IMR-90 (cell line): Measurements from ENCODE around the gene ZKSCAN7.

ENCODE experiments used
- CTCF ChIP-seq: conservative IDR thresholded peaks from 2 replicates; pipeline ENCODE4 v1.5.1; 2012; ENCODE audit warnings: mild to moderate bottlenecking, low read depth, low read length, improper control_type of control experiment
- MAFK ChIP-seq: IDR thresholded peaks from 2 replicates; pipeline ENCODE4 v1.6.1; 2012; ENCODE audit warnings: low read depth, low read length, improper control_type of control experiment
- POLR2A ChIP-seq: IDR thresholded peaks from 2 replicates; pipeline ENCODE4 v1.6.1; 2012; ENCODE audit warnings: mild to moderate bottlenecking, low read depth, low read length
- RFX5 ChIP-seq: IDR thresholded peaks from 2 replicates; pipeline ENCODE4 v1.8.0; 2012; ENCODE audit warnings: low read depth, mild to moderate bottlenecking, low read length, moderate library complexity
- SMC3 ChIP-seq: fragments of 150-350 bp; IDR thresholded peaks from 2 replicates; pipeline ENCODE4 v1.6.1; 2016; ENCODE audit warnings: low read depth, mild to moderate bottlenecking, antibody characterized with exemption, low read length, moderate library complexity
- TF ChIP-seq, protein P1 (sequence below): fragments of 150-350 bp; IDR thresholded peaks from 2 replicates; pipeline ENCODE4 v1.6.1; 2017; ENCODE audit warnings: mild to moderate bottlenecking, antibody characterized with exemption, low read length, low read depth

- TF ChIP-seq CTCF = no peak
- no peak for TF ChIP-seq RFX5
- TF ChIP-seq SMC3 = no peak
- TF ChIP-seq POLR2A = no peak
- TF ChIP-seq, protein P1, sequence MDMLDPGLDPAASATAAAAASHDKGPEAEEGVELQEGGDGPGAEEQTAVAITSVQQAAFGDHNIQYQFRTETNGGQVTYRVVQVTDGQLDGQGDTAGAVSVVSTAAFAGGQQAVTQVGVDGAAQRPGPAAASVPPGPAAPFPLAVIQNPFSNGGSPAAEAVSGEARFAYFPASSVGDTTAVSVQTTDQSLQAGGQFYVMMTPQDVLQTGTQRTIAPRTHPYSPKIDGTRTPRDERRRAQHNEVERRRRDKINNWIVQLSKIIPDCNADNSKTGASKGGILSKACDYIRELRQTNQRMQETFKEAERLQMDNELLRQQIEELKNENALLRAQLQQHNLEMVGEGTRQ = no peak
- TF ChIP-seq MAFK = no peak
These were observed 57.7 kb downstream of the ZKSCAN7 start for GRCh38 chr3:44612678-44613077.
